GM21390 (cell line): ENCODE results near the gene CLTB.
"Not testable (repeated sequence)": the region's sequence is repeated elsewhere in the genome, so short reads cannot be mapped to it uniquely, and the experiment has no call there.

Source experiments
- ATAC-seq: cut with Tn5 transposase; IDR thresholded peaks from one replicate; pipeline ENCODE4 v1.9.1; 2021; ENCODE audit not compliant: unreplicated experiment

Gene CLTB

DNA sequence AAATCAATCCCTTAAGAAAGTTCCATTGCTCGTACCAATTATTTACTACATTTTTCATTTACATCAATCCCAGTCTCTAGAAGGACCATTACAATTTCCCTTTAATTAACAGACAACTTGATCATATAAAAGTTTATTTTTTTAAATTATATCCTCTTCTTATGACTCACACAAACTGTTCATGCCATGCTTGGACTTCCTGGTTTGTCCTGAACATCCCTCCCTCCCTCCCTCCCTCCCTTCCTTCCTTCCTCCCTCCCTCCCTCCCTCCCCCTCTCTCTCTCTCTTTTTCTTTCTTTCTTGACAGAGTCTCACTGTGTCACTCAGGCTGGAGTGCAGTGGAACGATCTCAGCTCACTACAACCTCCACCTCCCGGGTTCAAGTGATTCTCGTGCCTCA lies 11.6 kb upstream of the CLTB start:
- ATAC-seq, result no peak

DNA sequence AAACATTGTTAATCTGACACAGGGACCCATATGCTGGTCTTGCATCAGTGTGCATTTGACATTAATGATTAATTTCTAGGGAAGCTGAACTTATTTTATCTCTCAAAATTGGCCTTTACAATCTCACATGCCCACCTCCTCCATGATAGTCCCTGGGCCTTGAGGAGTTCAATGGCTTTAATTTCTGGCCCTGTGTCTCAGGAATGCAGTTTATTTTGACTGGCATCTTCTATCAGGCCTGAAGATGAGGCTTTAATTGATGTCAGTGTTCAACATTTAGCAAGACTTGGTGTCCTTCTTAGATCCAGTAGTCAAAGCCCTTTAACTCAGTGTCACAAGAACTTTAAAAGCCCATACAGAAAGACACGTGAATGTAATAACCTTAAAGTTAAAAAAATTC lies 10.5 kb upstream of the CLTB start:
- ATAC-seq, result no peak

DNA sequence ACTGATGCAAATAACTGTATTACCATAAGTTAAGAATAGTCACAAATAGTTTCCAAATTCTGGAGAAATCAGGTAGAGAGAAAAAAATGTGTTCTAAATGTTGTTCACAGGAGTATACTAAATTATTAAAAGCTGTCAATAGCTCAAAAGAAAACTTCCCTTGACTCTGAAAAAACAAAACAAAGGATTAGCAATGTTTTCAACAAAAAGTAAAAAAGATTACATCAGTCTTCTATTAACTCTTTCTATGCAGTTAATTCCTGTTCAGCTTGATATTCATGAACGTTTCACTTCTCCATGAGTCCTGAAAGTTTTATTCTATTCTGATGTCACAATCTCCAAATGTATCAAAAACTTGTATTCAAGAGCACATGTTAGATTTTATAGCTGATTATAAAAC lies 9.5 kb upstream of the CLTB start:
- ATAC-seq, result no peak

DNA sequence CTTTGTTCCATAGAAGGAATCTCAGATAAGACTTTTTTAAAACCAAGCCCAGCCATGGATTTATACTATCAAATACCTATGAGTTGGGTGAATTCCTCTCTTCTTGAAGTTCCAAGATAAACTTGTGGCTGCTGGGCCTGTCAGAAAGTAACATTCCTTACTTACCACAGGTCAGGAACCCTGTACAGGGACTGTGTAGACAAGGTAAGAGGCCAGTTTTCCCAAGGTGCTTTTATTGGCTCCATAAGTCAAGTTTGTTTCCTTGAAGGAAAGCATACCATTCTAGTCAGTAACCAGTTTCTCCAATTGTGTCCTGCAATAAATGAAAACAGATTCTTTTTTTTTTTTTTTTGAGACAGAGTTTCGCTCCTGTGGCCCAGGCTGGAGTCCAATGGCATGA lies 8.8 kb upstream of the CLTB start:
- no peak for ATAC-seq

DNA sequence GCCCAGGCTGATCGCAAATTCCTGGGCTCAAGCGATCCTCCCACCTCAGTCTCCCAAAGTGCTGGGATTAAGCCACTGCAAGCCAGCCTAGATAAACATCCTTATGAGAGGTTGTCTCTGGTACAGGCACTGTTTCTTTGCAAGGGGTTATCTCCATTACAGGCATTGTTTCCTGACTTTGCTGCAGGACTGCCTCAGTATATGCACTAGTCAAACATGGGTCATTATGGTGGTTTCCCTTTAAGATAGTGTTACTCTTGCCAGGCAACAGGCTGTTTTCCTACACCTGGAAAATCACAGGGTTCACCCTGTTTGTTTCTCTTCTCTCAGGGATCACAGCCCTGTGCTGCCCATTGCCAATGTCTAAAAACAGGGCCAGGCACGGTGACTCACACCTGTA lies 7.8 kb upstream of the CLTB start:
- no peak for ATAC-seq

DNA sequence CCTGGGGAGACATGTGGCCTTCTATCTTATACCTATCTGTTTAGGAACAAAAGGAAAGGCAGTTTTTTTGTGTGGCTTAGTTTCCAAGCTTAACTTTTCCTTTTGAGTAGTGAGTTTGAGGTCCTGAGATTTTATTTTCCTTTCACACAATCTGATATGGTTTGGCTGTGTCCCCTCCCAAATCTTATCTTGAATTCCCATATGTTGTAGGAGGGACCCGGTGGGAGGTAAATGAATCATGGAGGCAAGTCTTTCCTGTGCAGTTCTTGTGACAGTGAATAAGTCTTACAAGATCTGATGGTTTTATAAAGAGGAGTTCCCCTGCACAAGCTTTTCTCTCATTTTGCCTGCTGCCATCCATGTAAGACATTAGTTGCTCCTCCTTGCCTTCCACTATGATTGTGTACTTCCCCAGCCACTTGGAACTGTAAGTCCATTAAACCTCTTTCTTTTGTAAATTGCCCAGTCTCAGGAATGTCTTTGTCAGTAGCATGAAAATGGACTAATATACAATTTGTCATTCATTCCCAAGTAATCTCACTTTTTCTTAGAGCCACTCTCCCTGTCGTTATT lies 4.7 kb upstream of the CLTB start:
- ATAC-seq, result no peak

DNA sequence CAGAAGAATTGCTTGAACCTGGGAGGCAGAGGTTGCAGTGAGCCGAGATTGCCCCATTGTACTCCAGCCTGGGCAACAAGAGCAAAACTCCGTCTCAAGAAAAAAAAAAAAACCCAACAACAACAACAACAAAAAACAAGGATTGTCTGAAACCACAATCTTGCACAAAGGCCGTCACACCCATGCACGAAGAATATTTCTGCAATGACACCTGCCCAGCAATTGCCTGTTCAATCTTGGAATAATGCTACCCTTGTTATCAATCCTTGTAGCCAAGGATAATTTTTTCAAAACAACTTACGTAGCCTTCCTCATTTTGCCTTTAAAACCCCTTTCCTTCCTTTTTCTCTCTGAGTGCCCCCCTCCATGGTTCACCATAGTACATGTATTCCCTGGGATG lies 3.7 kb upstream of the CLTB start:
- no peak for ATAC-seq

DNA sequence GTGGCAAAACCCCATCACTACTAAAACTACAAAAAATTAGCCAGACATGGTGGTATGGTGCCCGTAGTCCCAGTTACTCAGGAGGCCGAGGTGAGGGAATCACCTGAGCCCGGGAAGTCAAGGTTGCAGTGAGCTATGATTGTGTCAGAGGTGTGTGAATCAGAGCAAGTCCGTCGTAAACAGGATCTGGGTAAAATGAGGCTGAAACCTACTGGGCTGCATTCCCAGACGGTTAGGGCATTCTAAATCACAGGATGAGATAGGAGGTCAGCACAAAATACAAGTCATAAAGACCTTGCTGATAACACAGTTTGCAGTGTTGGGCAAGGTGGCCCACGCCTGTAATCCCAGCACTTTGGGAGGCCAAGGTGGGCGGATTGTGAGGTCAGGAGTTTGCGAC lies 1.9 kb upstream of the CLTB start:
- ATAC-seq, result no peak

DNA sequence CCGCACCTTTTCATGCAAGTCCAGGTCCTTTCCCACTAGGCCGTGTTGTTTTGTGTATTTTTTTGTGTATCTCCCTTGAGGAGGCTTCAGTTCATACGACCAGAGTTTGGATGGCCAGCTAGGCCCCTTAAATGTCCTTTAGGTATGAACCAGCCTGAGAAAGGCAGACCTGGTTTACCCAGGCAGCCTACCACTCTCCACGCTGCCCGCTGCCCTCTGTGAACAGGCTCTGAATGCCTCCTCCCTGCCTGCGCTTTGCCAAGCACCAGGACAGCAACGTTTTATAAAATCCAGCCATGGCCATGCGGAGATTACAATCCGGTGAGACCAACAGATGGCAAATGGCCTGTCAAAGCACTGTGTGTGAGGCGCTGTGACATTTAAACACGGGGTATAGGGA lies 626 bp upstream of the CLTB start:
- ATAC-seq, result no peak

DNA sequence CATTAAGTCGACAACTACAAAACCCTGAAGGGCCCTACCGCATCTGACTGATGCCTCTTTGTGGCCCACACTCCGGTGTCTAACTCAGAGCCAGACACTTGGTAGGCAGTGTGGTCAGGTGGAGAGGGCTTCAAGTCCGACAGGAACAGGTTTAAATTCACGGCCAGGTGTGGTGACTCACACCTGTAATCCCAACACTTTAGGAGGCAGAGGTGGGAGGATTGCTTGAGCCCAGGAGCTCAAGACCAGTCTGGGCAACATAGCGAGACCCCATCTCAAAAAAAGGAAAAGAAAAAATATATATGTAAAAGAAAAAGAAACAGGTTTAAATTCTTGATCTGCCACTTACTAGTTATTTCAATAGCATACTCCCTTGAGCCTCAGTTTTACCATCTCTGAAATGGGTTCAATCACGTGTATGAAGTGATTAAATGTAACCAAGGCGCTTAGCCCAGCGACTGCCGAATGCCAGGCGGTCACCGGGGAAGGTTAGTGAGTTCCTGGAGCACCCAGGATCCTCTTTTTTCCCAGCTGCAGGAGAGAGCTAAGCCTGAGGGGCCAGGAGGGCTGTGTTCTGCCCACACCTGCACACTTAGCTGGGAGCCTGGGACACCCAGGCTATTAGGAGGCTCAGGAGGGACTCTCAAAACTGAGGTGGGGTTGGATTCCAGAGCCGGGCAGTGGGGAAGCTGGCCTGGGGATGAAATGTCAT lies 943 bp downstream of the CLTB start:
- no peak for ATAC-seq

DNA sequence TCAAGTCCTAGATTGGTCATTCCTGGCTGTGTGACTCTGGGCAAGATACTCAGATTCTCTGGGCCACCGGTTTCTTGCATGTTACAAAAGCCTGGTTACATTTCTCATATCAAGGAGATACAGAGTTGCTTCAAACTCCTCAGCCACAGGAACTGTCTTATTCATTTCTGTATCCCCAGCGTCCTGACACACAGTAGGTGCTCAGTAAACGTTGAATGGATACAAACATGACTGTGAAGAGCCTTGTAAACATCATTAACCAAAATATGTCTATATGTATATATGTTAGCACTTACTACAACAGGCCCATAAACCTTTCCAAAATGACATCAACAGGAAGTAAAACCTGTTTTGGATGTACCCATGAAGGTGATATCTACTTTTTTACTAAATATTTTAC lies 1.6 kb downstream of the CLTB start:
- ATAC-seq, result no peak

DNA sequence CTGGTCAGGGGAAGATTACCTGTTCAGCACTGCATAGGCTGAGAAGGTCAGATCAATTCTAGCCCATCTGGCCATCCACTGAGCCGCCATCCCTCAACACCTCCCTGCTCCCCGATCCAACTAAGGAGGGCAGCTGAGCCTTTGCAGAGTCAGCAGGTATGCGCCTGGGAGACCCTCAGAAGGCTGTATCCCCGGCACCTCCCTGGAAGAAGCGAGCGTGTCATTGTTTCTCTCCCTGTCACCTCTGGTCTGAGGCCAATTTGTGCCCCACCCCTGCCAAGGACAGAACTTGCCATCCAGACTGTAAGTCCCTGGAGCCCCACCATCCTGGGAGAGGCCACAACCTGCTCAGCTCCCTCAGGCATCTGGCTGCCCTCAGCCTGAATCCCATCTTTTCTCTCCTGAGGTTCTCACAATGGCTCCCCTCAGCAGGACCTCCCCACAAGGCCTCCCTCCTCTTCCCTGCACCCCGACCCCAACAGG lies 2.6 kb downstream of the CLTB start:
- ATAC-seq, result no peak

DNA sequence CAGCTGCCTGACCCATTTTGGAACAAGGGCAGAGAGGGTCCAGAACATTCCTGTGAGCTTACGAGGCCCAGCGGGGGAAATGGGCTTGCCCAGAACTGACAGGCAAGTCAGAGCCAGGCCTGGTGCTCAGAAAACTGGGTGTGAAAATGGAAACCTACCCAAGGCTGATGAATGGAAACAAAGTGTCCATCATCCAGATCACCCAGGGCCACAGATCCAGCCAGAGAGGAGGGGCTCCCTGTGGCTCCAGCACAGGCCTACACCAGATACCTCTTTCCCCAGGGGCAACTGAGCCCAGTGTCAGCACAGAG lies 3.1 kb downstream of the CLTB start:
- no peak for ATAC-seq

DNA sequence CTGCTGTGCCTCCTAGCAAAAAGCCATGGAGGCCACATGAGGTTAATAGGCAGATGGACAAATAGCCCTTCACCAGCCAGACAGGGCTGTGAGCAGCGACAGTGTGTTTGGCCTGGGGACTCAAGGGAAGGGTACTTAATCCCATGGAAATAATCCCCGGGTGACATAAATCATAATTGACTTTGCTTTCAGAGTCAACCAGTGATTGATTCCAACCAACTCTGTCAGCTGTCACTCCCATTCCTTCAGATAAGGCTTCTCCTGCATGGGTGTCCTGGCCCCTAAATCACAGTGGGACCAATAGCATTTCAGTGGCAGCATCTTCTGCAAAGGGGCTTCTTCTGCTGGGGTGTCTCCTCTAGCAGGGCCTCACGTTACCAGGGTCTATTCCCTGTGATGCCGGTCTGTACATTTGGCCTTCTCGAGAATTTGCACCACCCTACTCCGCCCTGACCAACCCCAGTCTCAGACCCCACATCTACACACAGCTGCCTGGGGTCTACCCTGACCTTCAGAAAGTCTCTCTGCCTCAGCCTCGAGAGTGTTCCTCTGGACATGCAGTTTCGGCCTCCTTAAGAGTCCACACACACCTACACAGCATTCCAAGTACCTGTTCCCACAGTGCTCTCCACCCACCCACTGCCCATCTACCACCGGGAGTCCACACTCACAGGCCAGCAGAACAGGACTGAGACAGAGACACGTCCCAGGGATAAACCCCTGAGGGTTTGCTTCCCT lies 3.7 kb downstream of the CLTB start:
- ATAC-seq, result no peak

DNA sequence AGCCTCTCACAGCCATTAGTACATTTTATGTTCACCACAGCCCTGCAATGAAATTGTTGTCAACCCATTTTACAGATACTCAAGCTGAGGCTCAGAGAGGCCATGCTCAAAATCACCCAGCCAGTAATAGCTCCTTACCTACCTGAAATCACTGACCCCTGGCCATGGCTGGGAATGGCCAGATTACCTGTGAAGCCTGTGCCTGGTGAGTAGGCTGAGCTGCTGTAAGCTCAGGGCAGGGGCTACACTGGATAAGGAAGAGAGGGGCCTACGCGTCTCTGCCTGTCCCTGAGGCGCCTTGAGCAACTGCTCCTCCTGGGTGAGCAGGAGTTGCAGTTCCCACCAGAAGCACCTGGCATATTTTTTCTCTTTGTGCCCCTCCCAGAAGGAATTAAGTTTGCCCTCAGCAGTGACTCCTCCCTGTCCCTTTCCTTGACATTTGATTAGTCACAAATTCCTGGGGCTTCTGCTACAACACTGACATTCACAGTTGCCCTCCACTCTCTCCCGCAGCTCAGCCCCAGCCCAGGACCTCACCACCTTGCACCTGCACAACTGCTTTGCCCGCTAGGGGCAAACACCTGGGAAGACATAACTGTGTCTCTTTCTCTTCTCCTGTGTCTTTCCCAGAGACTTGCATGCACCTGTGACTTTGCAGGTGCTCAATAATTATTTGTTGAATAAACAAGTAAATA lies 5.7 kb downstream of the CLTB start:
- ATAC-seq, result no peak

DNA sequence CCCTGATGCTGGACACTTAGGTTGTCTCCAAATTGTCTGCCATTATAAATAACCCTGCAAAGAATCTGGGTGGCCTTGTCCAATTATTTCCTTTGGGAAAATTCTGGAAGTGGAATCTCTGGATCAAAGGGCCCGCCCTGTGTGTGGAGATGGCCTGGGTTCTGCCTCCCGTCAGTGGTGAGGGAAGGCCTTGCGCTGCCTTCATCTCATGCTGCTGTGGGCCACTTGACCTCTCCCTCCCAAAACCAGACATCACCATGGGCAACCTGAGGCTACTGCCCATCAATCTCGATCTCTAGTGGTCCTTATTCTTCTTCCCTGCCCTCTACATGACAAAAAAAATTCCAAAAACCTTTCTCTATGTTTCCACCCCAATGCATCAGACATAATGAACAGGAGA lies 6.6 kb downstream of the CLTB start:
- ATAC-seq, result no peak

DNA sequence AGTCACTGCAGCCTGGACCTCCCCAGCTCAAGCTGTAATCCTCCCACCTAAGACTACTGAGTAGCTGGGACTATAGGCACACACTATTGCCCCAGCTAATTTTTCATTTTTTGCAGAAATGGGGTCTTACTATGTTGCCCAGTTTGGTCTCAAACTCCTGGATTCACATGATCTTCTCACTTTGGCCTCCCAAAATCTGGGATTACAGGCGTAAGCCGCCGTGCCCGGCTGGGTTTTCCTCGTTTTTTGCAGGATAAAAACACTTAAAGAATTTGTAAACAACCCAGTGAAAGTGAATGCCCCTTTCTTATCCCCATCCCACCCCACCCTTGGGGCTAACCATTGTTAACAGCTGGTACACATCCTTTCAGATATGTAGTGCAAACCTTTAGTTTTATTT lies 7.7 kb downstream of the CLTB start:
- no peak for ATAC-seq

DNA sequence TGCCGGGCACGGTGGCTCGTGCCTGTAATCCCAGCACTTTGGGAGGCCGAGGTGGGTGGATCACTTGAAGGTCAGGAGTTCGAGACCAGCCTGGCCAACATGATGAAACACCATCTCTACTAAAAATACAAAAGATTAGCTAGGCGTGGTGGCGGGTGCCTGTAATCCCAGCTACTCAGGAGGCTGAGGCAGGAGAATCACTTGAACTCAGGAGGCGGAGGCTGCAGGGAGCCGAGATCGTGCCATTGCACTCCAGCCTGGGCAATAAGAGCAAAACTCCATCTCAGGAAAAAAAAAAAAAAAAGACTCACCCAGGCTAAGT lies 8.1 kb downstream of the CLTB start:
- not testable (repeated sequence) for ATAC-seq

DNA sequence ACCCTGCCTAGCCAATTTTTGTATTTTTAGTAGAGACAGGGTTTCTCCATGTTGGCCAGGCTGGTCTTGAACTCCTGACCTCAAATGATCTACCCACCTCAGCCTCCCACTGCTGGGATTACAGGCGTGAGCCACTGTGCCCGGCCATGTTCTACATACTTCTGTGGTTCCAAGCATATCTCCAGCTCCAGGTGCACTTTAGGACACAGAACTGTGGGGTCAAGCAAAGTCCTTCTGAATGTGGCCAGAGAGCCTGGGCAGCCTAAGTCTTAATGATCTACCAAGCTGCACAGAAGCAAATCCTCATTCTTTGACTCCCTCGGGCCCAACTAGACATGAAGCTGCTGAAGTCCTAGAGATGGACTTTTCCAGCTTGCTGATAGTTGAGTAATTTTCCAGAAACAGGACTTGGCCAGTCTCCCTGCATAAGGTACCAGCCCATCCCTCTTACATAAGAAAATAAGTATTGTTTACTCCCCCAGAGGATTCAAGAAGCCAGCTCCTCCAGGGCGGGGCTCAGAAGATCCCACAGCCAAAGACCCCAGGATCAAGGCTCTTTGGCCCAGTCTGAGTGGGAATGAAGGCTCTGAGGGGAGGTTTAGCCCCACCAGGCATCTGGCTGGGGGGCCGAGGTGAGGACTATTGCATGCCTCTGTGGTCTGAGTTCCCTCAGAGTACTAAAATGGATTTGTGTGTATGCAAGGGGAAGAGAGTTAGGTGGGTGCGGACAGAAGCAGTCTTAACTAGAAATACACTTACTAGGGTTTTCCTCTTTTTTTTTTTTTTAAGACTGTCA lies 8.7 kb downstream of the CLTB start:
- no peak for ATAC-seq

DNA sequence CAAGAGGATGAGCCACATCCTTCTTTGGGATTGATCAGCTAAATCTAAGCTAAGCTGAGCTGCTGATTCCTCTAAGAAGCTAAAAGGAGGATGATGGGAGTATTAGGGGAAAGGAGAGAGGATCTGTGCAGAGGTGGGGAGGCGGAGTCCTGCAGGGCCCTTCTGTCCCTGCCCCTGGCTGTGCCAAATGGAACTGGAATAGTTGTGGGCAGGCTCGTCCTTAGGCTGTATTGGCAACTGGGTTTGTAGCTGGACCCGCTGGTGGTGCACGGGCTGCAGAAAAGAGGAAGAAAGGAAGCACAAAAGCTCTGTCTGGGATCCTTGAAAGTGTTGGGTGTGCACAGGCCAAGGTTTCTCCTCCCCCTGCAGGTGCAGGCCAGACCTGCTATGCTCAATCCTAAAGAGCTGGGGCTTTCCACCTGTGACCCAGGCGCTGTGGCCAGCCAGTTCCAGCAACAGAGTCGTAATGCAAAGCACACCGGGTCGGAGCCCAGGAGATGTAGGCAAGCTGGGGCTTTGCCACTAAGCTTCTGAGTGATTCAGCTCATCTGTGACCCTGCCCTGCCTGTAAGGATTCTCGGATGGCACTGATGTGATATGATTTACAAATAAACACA lies 9.8 kb downstream of the CLTB start:
- ATAC-seq, result no peak
